BE2C (cell line): ENCODE data around the gene CD160.

Experiments
- DNase-seq: peaks from one replicate; pipeline ENCODE4 v3.0.0-alpha.2; 2020
- H3K27me3 ChIP-seq: fragments of 250-450 bp; sonication (Bioruptor Pico); 2 replicates; pipeline ENCODE4 v1.5.1; 2020; ENCODE audit warnings: mild to moderate bottlenecking
- H3K36me3 ChIP-seq: fragments of 250-450 bp; sonication (Bioruptor Pico); 2 replicates; pipeline ENCODE4 v1.5.1; 2020; ENCODE audit warnings: mild to moderate bottlenecking
- H3K4me1 ChIP-seq: fragments of 250-450 bp; sonication (Bioruptor Pico); 2 replicates; pipeline ENCODE4 v1.5.1; 2020
- H3K4me3 ChIP-seq: 2 replicates; pipeline ENCODE4 v1.5.1; 2011; ENCODE audit warnings: low read depth, low read length
- H3K9me3 ChIP-seq: fragments of 250-450 bp; sonication (Bioruptor Pico); 2 replicates; pipeline ENCODE4 v1.5.1; 2020
- CTCF ChIP-seq: IDR thresholded peaks from 2 replicates; pipeline ENCODE4 v1.5.1; 2012; ENCODE audit warnings: mild to moderate bottlenecking, low read depth, low read length

The CD160 gene

GRCh38 chr1:145689922-145690321 is 29.4 kb upstream of the CD160 start:
- Histone ChIP-seq H3K27me3 (no peaks in the 10 kb centered on the region), H3K9me3 (no peaks in the 10 kb centered on the region), H3K4me3 (no peak overlapping the region), H3K4me1 (no peaks in the 10 kb centered on the region), H3K36me3 (no peaks in the 10 kb centered on the region)
- DNase-seq = no peak
- TF ChIP-seq CTCF = no peak

- DNase-seq = no peak
- no peak overlapping the region for H3K4me3 ChIP-seq
- TF ChIP-seq CTCF = no peak
These were observed 28.4 kb upstream of the CD160 start for GRCh38 chr1:145690587-145691558.

GRCh38 chr1:145692785-145693443 is 26.4 kb upstream of the CD160 start:
- DNase-seq = no peak
- no peak for TF ChIP-seq CTCF
- Histone ChIP-seq H3K9me3 (no peaks in the 10 kb centered on the region), H3K27me3 (no peaks in the 10 kb centered on the region), H3K4me3 (no peak overlapping the region), H3K36me3 (no peaks in the 10 kb centered on the region), H3K4me1 (no peaks in the 10 kb centered on the region)

More at GRCh38 chr1:145690587-145691558, 28.4 kb upstream of the CD160 start:
- Histone ChIP-seq H3K36me3 (no peaks in the 10 kb centered on the region), H3K9me3 (no peaks in the 10 kb centered on the region), H3K4me1 (no peaks in the 10 kb centered on the region), H3K27me3 (no peaks in the 10 kb centered on the region)

GRCh38 chr1:145695821-145696629 is 23.3 kb upstream of the CD160 start:
- DNase-seq = no peak

GRCh38 chr1:145696630-145696960 is 22.7 kb upstream of the CD160 start:
- no peak for TF ChIP-seq CTCF
- DNase-seq = no peak
- Histone ChIP-seq H3K9me3 (no peaks in the 10 kb centered on the region), H3K4me1 (no peaks in the 10 kb centered on the region), H3K27me3 (no peaks in the 10 kb centered on the region), H3K36me3 (no peaks in the 10 kb centered on the region), H3K4me3 (no peak overlapping the region)

More at GRCh38 chr1:145695821-145696629, 23.3 kb upstream of the CD160 start:
- no peak for TF ChIP-seq CTCF
- H3K9me3 ChIP-seq = no peaks in the 10 kb centered on the region
- no peaks in the 10 kb centered on the region for H3K27me3 ChIP-seq
- no peaks in the 10 kb centered on the region for H3K36me3 ChIP-seq
- H3K4me3 ChIP-seq = no peak overlapping the region
- H3K4me1 ChIP-seq = no peaks in the 10 kb centered on the region
